Suppressor macrophage treated with lipopolysaccharide for 1 hour (primary cell): ENCODE measurements around the gene CPE.
"Not testable (repeated sequence)": the region's sequence is repeated elsewhere in the genome, so short reads cannot be mapped to it uniquely, and the experiment has no call there.

Experiments used
- DNase-seq, 3 donors: peaks; one replicate each; pipeline ENCODE4 v3.0.0-alpha.2; 2020 to 2022

The CPE gene

GRCh38 chr4:165470009-165470408 lies 91.2 kb downstream of the CPE start:
- DNase-seq = no peak

GRCh38 chr4:165472943-165473676 lies 94.3 kb downstream of the CPE start:
- DNase-seq = no peak

GRCh38 chr4:165474784-165475705 lies 96.2 kb downstream of the CPE start:
- no peak for DNase-seq

- DNase-seq = no peak
Measured at GRCh38 chr4:165475706-165476070, 96.9 kb downstream of the CPE start.

GRCh38 chr4:165476214-165477098 lies 97.6 kb downstream of the CPE start:
- DNase-seq = no peak

GRCh38 chr4:165477799-165478198 lies 99.0 kb downstream of the CPE start:
- DNase-seq = no peak

- DNase-seq = no peak
Measured at GRCh38 chr4:165478260-165478659, 99.5 kb downstream of the CPE start.

- DNase-seq = no peak
Measured at GRCh38 chr4:165481053-165481835, 102.4 kb downstream of the CPE start.

GRCh38 chr4:165489786-165490185 lies 111.0 kb downstream of the CPE start:
- no peak for DNase-seq

GRCh38 chr4:165492583-165492982 lies 113.8 kb downstream of the CPE start:
- DNase-seq = not testable (repeated sequence)

- DNase-seq = peak; percentile 60 to 80 (median 71)
Measured at GRCh38 chr4:165493359-165493758, 114.6 kb downstream of the CPE start.

- DNase-seq = peak; percentile 37 to 59 (median 44)
Measured at GRCh38 chr4:165502916-165503907, 124.4 kb downstream of the CPE start.

GRCh38 chr4:165504184-165504583 lies 125.4 kb downstream of the CPE start:
- no peak for DNase-seq

GRCh38 chr4:165505958-165506837 lies 127.4 kb downstream of the CPE start:
- no peak for DNase-seq

- no peak for DNase-seq
Measured at GRCh38 chr4:165506849-165507248, 128.0 kb downstream of the CPE start.

GRCh38 chr4:165507381-165507780 lies 128.6 kb downstream of the CPE start:
- DNase-seq = no peak

- DNase-seq = no peak
Measured at GRCh38 chr4:165508372-165509120, 129.7 kb downstream of the CPE start.

GRCh38 chr4:165512424-165512823 lies 133.6 kb downstream of the CPE start:
- DNase-seq = no peak

- no peak for DNase-seq
Measured at GRCh38 chr4:165514739-165515138, 135.9 kb downstream of the CPE start.
